Measurements from ENCODE around the gene ALOX5AP.

Gene ALOX5AP

DNA sequence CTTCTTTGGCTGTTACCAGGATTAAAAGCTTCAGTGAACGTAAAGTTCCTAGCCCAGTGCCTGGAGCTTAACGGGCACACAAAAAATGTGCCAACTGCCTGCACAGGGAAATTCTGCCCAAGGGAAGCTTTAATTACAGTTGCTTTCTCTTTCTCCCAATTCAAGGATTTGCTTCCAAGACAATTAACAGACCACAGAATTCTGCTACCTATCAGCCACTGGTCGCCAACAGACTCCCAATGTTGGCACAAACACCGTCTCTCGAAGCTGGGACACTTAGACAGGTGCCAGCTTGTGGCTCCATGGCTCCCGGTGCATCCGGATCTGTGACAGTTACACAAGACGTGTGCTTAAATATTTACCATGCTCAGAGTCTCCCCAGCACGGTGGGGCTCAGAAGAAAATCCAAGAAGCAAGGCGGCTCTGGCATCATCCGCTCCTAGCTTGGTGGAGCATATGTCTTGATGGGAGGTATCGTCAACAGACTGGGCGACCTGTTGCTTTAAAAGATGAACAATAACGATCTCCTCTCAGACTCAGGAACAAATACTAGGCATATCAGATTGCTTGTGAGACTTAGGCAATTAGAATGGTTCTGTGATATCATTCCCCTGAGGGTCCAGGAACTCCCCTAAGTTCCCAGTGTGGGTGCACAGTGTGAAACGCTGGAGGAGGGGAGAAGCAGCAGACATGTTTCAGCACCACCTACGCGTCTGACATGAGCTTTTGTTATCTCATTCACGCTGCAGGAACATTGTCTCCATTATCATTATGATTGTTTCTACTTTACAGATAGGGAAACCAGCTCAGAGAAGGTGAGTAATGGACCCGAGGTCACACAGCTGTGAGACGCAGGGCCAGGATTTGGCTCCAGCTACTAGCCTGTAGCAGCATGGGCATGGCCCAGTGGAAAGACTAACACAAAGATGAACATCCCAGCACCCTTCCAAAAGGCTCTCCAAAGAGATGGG is 61.6 kb downstream of the ALOX5AP start:
- DNase-seq (ENCODE audit: low read depth in 2 of 2) = peak in 1 of 2 donors; percentile 7

DNA sequence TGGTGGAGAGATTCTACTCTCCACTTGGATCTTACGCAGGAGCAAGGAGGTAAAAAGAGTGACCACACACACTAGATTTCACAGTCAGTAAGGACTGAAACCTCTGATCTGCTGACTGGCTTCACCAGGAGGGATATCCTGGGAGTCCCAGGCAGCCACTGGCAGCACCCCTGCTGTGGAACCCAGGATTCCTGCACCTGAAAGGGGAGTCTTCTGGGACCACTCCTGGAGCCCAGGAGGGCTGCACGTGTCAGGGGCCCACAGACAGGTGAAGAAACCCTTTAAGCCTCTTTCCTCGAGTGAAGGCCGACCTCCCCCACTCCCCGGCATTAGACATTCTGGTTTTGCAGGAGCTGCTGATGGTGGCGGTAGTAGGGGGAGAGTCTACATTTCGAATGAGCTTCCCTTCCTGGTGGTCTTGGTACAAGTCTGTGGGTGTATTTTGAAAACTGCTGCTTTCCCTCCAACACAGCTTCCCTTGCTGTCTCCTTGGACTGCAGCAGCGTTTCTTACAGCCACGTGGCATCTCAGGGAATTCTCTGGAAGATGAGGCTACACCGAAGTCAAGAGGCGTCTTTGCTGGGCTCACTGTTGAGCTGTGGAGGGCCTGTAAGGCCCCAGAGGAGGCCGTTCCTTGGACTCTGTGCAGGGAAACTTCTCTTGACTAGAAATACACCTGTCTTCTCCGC is 62.6 kb downstream of the ALOX5AP start:
- no peak for DNase-seq (ENCODE audit: low read depth in 2 of 2)

DNA sequence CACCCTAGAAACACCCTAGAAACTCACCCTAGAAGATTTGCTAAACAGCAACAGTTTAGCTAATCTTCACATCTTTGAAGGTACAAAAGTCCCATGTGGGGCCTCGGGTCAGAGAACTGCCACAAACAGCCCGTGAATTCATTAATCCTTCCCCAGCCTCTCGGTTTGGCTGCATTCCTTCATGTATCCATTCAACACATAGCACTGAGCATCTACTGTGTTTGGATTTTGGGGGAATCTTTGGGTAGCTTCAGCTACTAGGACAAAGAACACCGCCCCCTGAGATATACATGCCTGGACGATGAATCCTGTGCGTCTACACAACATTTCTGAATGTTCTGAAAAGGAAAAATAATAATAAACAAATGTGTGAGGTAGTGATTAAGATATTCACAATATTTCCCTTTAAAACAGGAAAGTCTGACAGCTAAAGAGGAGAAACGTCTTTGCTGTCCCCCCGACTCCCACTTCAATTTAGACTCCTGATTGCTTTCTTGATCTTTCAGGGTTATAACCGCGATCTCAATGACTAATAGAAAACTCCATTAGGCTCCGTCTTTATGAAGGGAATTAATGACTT is 63.5 kb downstream of the ALOX5AP start:
- no peak for DNase-seq (ENCODE audit: low read depth in 2 of 2)

DNA sequence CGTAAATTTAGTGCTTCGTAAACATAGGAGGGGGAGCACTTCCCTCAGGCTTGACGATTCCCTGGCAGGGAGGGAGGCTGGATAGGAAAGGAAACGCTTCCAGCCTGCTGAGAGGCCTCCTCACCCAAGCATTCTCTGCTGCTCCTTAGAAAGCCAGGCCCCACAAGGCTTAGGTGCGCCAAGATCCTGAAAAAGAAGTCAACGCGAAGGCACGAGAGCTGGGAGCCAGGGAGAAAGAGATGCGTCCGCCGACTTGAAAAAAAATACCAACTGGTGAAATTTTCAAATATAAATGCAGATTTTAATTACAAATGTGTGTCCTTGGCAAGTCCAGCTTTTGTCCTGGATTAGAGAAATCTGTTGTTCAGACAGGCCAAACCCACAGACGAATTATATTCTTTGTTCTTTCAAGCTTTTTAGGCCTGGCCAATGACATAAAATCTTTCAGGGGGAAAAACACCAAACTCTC is 64.0 kb downstream of the ALOX5AP start:
- no peak for DNase-seq (ENCODE audit: low read depth in 2 of 2)

DNA sequence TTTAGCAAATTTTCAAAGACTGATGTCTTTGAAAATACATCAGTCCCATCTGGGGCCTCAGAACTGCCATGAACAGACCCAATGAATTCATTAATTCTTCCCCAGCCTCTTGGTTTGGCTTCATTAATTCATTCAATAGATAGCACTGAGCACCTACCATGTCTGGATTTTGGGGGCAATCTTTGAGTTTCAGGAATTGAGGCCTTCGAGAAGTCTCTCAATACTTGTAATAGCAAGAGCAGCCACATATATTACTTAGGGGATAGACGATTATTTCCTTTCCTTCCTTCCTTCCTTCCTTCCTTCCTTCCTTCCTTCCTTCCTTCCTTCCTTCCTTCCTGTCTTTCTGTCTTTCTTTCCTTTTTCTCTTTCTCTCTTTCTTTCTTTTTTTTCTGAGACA is 64.8 kb downstream of the ALOX5AP start:
- no peak for DNase-seq (ENCODE audit: low read depth in 2 of 2)

DNA sequence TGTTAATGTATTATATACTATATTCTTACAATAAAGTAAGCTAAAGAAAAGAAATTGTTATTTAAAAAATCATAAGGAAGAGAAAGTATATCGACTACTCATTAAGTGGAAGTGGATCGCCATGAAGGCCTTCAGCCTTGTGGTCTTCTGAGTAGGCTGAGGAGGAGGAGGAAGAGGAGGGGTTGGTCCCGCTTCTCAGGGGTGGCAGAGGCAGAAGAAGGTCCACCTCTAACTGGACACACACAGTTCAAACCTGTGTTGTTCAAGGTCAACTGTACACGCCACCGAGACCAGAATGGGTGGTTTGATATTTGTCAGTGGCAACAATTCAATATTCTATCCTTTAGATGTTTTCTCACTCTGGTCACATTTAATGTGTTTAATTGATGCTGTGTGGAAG is 67.2 kb downstream of the ALOX5AP start:
- DNase-seq (ENCODE audit: low read depth in 2 of 2) = no peak

DNA sequence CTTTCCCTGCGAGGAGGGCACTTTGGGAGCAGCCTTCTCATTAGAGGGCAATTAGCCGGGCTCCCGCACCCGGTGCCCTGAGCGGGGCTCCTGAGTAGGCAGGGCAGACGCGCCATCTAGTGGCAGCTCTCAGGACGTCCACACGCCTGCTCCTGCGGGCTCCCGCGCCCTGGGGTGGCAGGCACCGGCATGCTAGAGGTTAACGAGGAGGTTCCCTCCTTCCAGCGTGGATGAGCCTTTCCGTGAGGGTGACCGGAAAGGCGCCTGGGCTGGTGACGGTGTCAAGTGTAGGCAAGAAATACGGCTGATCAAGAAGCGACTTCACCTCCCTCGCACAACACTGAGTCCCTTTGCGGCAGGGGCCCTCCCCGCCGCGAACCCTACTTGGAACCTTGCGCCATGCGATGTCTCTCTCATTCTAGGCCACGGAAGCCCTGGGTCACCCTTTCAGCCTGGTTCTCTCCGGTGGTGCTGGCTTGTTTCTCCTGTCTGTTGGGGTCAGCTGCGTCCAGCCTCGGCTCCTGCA is 67.7 kb downstream of the ALOX5AP start:
- DNase-seq (ENCODE audit: low read depth in 2 of 2) = peak; percentile 76 to 82

DNA sequence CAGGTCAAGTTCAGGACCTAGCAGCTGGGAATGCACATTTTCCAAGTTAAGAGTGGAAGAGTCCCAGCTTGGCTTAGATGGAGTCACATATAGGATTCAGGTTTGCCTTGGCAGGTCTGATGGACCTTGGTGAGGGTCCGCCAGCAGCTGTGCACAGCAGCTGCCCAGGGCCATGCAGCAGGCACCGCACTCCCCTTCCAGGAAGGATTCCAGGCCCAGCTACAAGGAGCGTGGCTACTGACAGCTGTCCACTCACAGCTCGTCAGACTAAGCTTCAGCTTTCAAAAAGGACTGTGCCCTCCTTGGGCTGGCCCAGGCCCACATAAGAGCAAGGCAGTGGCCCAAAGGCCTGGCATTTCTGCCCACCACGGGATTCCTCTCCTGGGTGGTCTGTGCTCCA is 68.4 kb downstream of the ALOX5AP start:
- DNase-seq (ENCODE audit: low read depth in 2 of 2) = no peak

DNA sequence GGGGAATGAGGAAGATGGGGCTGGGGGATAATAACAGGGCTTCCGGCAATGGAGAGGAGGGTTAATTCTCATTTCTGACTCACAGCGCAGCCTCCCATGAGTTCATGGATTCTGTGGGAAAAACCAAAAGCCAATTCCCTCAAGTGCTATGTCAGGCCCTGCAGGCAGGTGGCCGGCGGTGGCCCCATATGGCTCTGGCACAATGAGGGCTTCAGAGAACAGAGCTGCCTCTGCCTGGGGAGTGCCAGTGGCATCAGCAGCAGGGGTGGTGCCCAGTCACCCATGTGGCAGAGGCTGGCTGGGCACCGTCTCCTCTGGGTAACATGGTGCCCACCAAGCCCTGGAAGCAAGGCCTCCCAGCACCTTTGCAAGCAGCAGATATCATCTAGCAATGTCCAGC is 69.1 kb downstream of the ALOX5AP start:
- DNase-seq (ENCODE audit: low read depth in 2 of 2) = no peak

DNA sequence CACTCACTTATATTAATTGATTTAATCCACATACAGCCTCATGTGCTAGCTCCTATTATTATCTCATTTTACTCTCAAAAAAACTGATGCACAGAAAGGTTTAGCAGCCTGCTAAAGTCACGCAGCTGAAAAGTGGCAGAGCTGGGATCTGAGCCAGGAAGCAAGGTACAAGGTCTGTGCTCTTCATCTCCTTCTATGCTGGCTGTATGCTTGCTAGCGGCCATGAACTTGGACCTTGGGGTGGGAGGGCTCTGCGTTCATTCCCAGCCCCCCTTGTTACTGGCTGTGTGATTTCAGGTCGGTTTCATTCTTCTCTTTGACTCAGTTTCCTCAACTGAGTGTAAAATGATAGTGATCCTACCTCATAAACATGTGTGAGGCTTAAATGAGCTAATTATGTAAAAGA is 69.8 kb downstream of the ALOX5AP start:
- no peak for DNase-seq (ENCODE audit: low read depth in 2 of 2)

DNA sequence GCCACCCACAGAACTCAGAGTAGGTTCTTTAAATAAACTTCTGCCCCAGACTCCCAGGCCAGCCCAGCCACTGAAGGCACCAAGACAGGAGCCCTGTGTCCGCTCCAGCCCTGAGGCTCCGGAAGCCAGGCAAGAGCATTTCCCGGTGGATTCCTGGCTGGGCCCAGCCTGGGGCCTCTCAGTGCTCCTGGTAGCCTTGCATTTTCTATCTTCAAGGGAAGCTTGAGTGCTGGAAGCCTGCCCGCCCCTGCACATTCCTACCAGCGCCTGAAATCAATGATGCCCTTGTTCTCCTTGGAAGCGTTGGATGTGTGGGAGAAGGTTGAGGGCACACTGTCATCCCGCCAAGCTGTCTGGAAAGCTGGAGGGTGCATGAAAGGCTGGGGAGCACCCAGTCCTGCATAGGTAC is 70.3 kb downstream of the ALOX5AP start:
- DNase-seq (ENCODE audit: low read depth in 2 of 2) = no peak

DNA sequence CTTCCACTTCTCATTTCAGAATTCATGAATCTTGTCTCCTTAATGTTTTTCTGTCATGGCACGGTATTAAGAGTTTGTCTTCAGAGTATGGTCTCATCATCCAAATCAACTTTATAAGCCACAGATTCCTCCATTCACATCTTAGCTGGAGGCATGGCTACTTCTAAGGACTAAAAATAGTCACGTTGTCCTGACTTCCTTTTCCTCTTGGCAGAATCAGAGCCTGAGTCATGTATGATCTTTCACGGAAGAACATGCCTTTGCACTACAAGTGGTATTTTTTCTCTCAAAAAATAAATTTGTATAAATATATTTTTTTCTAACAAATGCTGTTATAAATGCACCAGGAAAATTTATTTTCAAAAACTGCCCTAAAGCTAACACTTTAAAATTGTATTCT is 71.4 kb downstream of the ALOX5AP start:
- DNase-seq (ENCODE audit: low read depth in 2 of 2) = no peak

DNA sequence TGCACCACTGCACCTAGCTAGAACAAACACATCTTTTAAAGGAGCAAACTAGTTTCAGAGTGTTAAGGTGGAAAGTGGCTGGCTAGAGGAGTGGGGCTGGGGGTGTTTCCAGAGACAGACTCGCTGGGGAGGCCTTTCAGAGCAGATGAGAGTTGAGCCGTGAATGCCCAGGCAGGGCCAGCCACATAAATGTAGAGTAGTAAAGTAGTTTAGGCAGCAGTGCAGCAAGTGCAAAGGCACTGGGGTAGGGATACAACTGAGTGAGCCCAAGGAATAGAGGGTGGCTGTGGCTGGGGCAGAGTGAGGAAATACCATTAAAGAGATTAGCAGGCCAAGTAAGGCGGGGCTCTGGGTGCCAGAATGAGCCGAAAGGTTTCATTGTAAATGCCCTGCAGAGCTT is 72.0 kb downstream of the ALOX5AP start:
- no peak for DNase-seq (ENCODE audit: low read depth in 2 of 2)

DNA sequence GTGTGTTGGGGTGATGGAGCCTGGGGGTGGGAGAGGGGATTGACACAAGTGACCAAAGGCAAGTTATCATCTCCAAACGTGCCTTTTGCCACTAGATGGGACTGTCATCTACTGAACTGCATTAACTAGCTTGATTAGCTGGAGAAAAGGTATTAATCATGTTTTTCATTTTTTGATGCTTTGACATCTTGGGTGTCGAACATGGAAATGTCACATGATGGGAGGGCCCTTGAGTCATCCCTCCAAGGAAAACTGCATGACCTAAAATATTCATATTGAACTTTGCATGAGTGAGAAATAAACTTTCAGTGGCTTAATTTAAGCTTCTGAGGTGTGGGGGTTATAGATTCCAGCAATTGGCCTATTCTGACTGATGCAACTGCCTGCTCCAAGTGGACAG is 73.3 kb downstream of the ALOX5AP start:
- no peak for DNase-seq (ENCODE audit: low read depth in 2 of 2)

DNA sequence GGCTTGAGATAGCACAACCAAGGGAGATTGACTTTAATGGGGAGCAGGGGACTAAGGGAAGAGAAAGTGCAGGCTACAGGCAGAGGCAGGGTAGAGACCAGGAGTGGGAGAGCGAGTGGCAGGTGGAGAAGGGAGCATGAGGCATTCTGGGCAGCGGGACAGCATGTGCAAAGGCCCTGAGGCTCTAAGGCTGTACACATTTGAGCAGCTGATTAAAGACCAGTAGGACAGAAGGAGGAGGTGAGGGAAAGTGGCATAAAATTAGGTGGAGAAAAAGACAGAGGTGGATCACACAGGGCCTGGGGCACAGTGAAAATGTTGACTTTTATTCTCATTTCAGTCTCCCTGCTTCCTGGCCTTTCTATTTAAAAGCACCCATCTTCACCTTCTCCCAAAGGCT is 74.4 kb downstream of the ALOX5AP start:
- no peak for DNase-seq (ENCODE audit: low read depth in 2 of 2)

DNA sequence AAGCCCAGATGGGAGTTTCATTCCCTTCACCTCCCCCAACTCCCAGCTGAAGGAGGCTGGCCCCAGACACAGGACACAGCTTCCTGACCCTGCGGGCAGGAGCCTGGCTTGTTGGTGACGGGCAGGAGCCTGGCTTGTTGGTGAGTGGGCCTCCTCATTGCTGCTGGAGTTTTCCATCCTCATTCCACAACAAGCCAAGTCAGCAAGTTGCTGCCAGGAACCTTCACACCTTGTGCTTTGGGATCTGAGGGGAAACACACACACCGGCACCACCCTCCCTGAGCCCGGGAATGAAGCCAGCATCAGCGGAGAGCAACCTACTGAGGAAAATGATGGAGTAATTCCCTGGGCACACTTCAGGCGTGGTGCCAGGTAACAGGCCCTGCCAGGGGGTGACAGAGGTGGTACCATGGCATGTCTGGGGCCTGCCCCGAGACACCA is 74.9 kb downstream of the ALOX5AP start:
- no peak for DNase-seq (ENCODE audit: low read depth in 2 of 2)

DNA sequence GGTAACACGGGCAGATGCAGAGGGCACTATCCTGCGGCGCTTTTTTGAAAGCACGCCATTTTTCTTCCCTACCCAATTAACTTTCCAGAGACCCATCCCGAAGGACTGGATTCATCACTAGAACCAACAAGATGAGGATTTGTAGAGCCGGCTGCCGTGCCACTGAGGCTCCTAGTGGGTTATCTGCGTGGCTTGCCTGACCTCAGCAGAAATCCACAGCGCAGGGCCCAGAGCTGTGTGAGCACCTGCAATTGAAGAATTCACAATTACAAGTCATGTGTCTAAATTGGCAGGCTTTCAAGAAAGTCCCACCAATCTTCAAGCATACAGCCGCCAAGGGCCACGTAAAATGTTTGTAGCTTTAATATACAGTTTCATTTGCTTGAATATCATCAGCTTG is 75.5 kb downstream of the ALOX5AP start:
- DNase-seq (ENCODE audit: low read depth in 2 of 2) = no peak
